GM21619 (cell line): ENCODE data around the gene KLF16.

Source experiments
- ATAC-seq: cut with Tn5 transposase; IDR thresholded peaks from one replicate; pipeline ENCODE4 v1.9.1; 2021; ENCODE audit not compliant: unreplicated experiment

The KLF16 gene

GRCh38 chr19:1856698-1857603 lies 6.4 kb downstream of the KLF16 start:
- no peak for ATAC-seq

- ATAC-seq: no peak
Measured at GRCh38 chr19:1856345-1856697, 7.1 kb downstream of the KLF16 start.

GRCh38 chr19:1855828-1856255 lies 7.5 kb downstream of the KLF16 start:
- ATAC-seq: peak; percentile 4

- peak; percentile 45 for ATAC-seq
Measured at GRCh38 chr19:1855040-1855827, 8.1 kb downstream of the KLF16 start.

- ATAC-seq: no peak
Measured at GRCh38 chr19:1854542-1855039, 8.8 kb downstream of the KLF16 start.

GRCh38 chr19:1854039-1854541 lies 9.3 kb downstream of the KLF16 start:
- no peak for ATAC-seq

- no peak for ATAC-seq
Measured at GRCh38 chr19:1853295-1854038, 9.9 kb downstream of the KLF16 start.

- ATAC-seq: no peak
Measured at GRCh38 chr19:1852581-1853128, 10.7 kb downstream of the KLF16 start.

GRCh38 chr19:1851654-1852580 lies 11.5 kb downstream of the KLF16 start:
- ATAC-seq: no peak

- ATAC-seq: no peak
Measured at GRCh38 chr19:1850809-1851653, 12.3 kb downstream of the KLF16 start.

GRCh38 chr19:1849886-1850398 lies 13.4 kb downstream of the KLF16 start:
- no peak for ATAC-seq

GRCh38 chr19:1849132-1849474 lies 14.3 kb downstream of the KLF16 start:
- no peak for ATAC-seq

- ATAC-seq: peak; percentile 48
Measured at GRCh38 chr19:1848399-1849131, 14.8 kb downstream of the KLF16 start, which contains the start of gene REXO1. Gene REXO1, minus strand, starts transcription at chr19:1848483. Its CDS starts 125 bp downstream, at chr19:1848358.

GRCh38 chr19:1847684-1848398 lies 15.5 kb downstream of the KLF16 start:
- peak; percentile 33 for ATAC-seq

- no peak for ATAC-seq
Measured at GRCh38 chr19:1847348-1847683, 16.1 kb downstream of the KLF16 start.

GRCh38 chr19:1846517-1847204 lies 16.7 kb downstream of the KLF16 start:
- no peak for ATAC-seq

GRCh38 chr19:1845642-1846041 lies 17.7 kb downstream of the KLF16 start:
- ATAC-seq: no peak
